Muscle of leg (tissue), 11 donors: Measurements from ENCODE around the gene SH2D3A. TPM values are rescaled to one million over a fixed set of nuclear protein-coding genes. Genes with fewer than 3 reads are reported as not detected.
"Not testable (repeated sequence)": the region's sequence is repeated elsewhere in the genome, so short reads cannot be mapped to it uniquely, and the experiment has no call there.

ENCODE experiments used
- DNase-seq: peaks from one replicate; pipeline ENCODE4 v3.0.0; 2013
- H3K27ac ChIP-seq: one replicate; pipeline ENCODE4 v1.5.1; 2013; ENCODE audit warnings: mild to moderate bottlenecking, low read length, control low read depth
- H3K27me3 ChIP-seq: one replicate; pipeline ENCODE4 v1.6.1; 2013; ENCODE audit warnings: low read length; ENCODE audit not compliant: control insufficient read depth, insufficient read depth
- H3K36me3 ChIP-seq: one replicate; pipeline ENCODE4 v1.6.1; 2013; ENCODE audit warnings: low read length; ENCODE audit not compliant: control insufficient read depth, insufficient read depth
- H3K4me1 ChIP-seq: one replicate; pipeline ENCODE4 v1.6.1; 2013; ENCODE audit warnings: low read length; ENCODE audit not compliant: control insufficient read depth, insufficient read depth
- H3K4me3 ChIP-seq: one replicate; pipeline ENCODE4 v1.5.1; 2013; ENCODE audit warnings: low read length, control low read depth
- H3K9me3 ChIP-seq: replicated peaks from 2 replicates; pipeline ENCODE4 v1.6.1; 2013; ENCODE audit warnings: low read depth, low read length; ENCODE audit not compliant: control insufficient read depth
- WGBS: methylation state at CpG from one replicate; pipeline ENCODE4 v1.1.5; 2013; ENCODE audit warnings: missing lambda C conversion rate; ENCODE audit not compliant: insufficient coverage; 5-methylcytosine and 5-hydroxymethylcytosine counted together
- polyA plus RNA-seq, 8 donors: library from polyadenylated mRNA; unstranded; fragments of 120-200 nt; gene quantifications; one replicate each; pipeline versions ENCODE4 v1.2.1 to v1.2.3, GENCODE V29; 2013; ENCODE audit warnings: inconsistent platforms in 1 of 8, low replicate concordance in 1 of 8; ENCODE audit not compliant: insufficient read length in 8 of 8, insufficient read depth in 1 of 8
- total RNA-seq: library from RNA; stranded (reverse); fragments of 120-200 nt; gene quantifications from one replicate; pipeline ENCODE4 v1.2.4, GENCODE V29; 2013

SH2D3A gene
- total and polyA plus RNA-seq, 9 donors: 0.13 to 2.9 (median 0.96) TPM

GRCh38 chr19:6802336-6803035 is 35.3 kb upstream of the SH2D3A start:
- DNase-seq: peak; percentile 57
- peaks cover 6% of the 10 kb centered on the region for H3K27me3 ChIP-seq

GRCh38 chr19:6801485-6802086 is 34.4 kb upstream of the SH2D3A start:
- peak overlapping the region; percentile 35 for H3K27ac ChIP-seq
- peaks cover 6% of the 10 kb centered on the region for H3K27me3 ChIP-seq
- peak overlapping the region; percentile 6 for H3K4me3 ChIP-seq
- WGBS: 7% methylated on average over 4 of the region's 19 CpGs
- DNase-seq: peak; percentile 68
- no peaks in the 10 kb centered on the region for H3K36me3 ChIP-seq
- H3K9me3 ChIP-seq: no peaks in the 10 kb centered on the region
- H3K4me1 ChIP-seq: peaks cover 6% of the 10 kb centered on the region

More at GRCh38 chr19:6802336-6803035, 35.3 kb upstream of the SH2D3A start:
- Histone ChIP-seq H3K4me1 (peaks cover 6% of the 10 kb centered on the region), H3K27ac (peak overlapping the region; percentile 21), H3K9me3 (no peaks in the 10 kb centered on the region), H3K4me3 (no peak overlapping the region), H3K36me3 (no peaks in the 10 kb centered on the region)
- 53% methylated on average over 3 of the region's 9 CpGs for WGBS

GRCh38 chr19:6800991-6801484 is 33.8 kb upstream of the SH2D3A start:
- peaks cover 6% of the 10 kb centered on the region for H3K27me3 ChIP-seq
- peaks cover 6% of the 10 kb centered on the region for H3K4me1 ChIP-seq
- H3K4me3 ChIP-seq: peak overlapping the region; percentile 6
- H3K9me3 ChIP-seq: no peaks in the 10 kb centered on the region
- no peaks in the 10 kb centered on the region for H3K36me3 ChIP-seq
- 67% methylated on average over 2 of the region's 10 CpGs for WGBS
- DNase-seq: no peak
- no peak overlapping the region for H3K27ac ChIP-seq

GRCh38 chr19:6800160-6800790 is 33.0 kb upstream of the SH2D3A start:
- not testable (repeated sequence) for H3K27me3 ChIP-seq, H3K9me3 ChIP-seq, DNase-seq, H3K4me3 ChIP-seq, H3K36me3 ChIP-seq, H3K4me1 ChIP-seq, H3K27ac ChIP-seq
- WGBS: 86% methylated on average over 4 of the region's 14 CpGs

GRCh38 chr19:6797646-6798045 is 30.4 kb upstream of the SH2D3A start:
- peaks cover 6% of the 10 kb centered on the region for H3K27me3 ChIP-seq
- H3K9me3 ChIP-seq: peaks cover 3% of the 10 kb centered on the region
- H3K4me1 ChIP-seq: peaks cover 6% of the 10 kb centered on the region
- no peaks in the 10 kb centered on the region for H3K36me3 ChIP-seq
- no peak overlapping the region for H3K4me3 ChIP-seq
- no peak overlapping the region for H3K27ac ChIP-seq
- DNase-seq: no peak
- 84% methylated on average over 2 of the region's 9 CpGs for WGBS

- H3K27ac ChIP-seq: no peak overlapping the region
These were observed 29.0 kb upstream of the SH2D3A start for GRCh38 chr19:6796278-6796677.

GRCh38 chr19:6794686-6795431 is 27.6 kb upstream of the SH2D3A start:
- H3K4me3 ChIP-seq: no peak overlapping the region
- H3K27me3 ChIP-seq: no peaks in the 10 kb centered on the region
- WGBS: 88% methylated on average over 9 of the region's 13 CpGs
- no peak overlapping the region for H3K27ac ChIP-seq
- H3K36me3 ChIP-seq: no peaks in the 10 kb centered on the region
- DNase-seq: no peak
- H3K9me3 ChIP-seq: peaks cover 6% of the 10 kb centered on the region
- H3K4me1 ChIP-seq: no peaks in the 10 kb centered on the region

More at GRCh38 chr19:6796278-6796677, 29.0 kb upstream of the SH2D3A start:
- Histone ChIP-seq H3K9me3 (peaks cover 3% of the 10 kb centered on the region), H3K36me3 (no peaks in the 10 kb centered on the region), H3K4me3 (no peak overlapping the region), H3K27me3 (peaks cover under 1% of the 10 kb centered on the region), H3K4me1 (peaks cover under 1% of the 10 kb centered on the region)
- DNase-seq: no peak
- 93% methylated on average over 3 of the region's 4 CpGs for WGBS

- Histone ChIP-seq H3K27me3 (no peaks in the 10 kb centered on the region), H3K36me3 (no peaks in the 10 kb centered on the region), H3K4me1 (no peaks in the 10 kb centered on the region), H3K9me3 (peaks cover 6% of the 10 kb centered on the region), H3K27ac (no peak overlapping the region), H3K4me3 (no peak overlapping the region)
- no peak for DNase-seq
- 77% methylated on average over 1 of the region's 5 CpGs for WGBS
These were observed 26.7 kb upstream of the SH2D3A start for GRCh38 chr19:6793973-6794372.

GRCh38 chr19:6793411-6793810 is 26.2 kb upstream of the SH2D3A start:
- Histone ChIP-seq H3K27ac (no peak overlapping the region), H3K36me3 (no peaks in the 10 kb centered on the region), H3K27me3 (no peaks in the 10 kb centered on the region), H3K9me3 (peaks cover 6% of the 10 kb centered on the region), H3K4me1 (no peaks in the 10 kb centered on the region), H3K4me3 (no peak overlapping the region)
- no peak for DNase-seq
- WGBS: no CpG with 5 or more reads among the region's 4 CpGs

- Histone ChIP-seq H3K27me3 (no peaks in the 10 kb centered on the region), H3K9me3 (peaks cover 6% of the 10 kb centered on the region), H3K36me3 (no peaks in the 10 kb centered on the region), H3K4me1 (no peaks in the 10 kb centered on the region), H3K4me3 (no peak overlapping the region), H3K27ac (no peak overlapping the region)
- WGBS: 68% methylated on average over 5 of the region's 6 CpGs
- no peak for DNase-seq
These were observed 24.0 kb upstream of the SH2D3A start for GRCh38 chr19:6791237-6791636.
